Stimulated activated CD4-positive, alpha-beta T cell treated with anti-CD3 and anti-CD28 coated beads, Interleukin-12 subunit alpha, Interleukin-12 subunit beta, amount 100 ng/mL, for 4 hours (primary cell): Measurements from ENCODE around the gene FREM1.

ENCODE experiments used
- DNase-seq: peaks from one replicate; pipeline ENCODE4 v3.0.0-alpha.2; 2020

The FREM1 gene

DNA sequence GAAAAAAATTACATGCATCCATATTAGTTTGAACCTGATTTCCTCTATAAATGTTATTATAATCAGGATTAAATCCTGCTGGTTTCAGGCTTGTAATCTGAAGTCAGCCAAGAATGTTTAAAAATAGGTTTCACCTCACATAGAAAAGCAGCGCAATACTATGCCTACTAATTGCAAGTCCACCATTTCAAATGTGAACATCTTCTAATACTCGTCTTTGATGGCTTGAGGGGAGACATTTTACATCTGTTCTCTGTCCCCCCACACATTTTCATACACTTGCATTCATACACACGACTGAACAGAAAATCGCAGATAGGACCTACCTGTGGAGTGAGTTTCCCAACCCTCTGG, 41.8 kb downstream of the FREM1 start:
- no peak for DNase-seq

DNA sequence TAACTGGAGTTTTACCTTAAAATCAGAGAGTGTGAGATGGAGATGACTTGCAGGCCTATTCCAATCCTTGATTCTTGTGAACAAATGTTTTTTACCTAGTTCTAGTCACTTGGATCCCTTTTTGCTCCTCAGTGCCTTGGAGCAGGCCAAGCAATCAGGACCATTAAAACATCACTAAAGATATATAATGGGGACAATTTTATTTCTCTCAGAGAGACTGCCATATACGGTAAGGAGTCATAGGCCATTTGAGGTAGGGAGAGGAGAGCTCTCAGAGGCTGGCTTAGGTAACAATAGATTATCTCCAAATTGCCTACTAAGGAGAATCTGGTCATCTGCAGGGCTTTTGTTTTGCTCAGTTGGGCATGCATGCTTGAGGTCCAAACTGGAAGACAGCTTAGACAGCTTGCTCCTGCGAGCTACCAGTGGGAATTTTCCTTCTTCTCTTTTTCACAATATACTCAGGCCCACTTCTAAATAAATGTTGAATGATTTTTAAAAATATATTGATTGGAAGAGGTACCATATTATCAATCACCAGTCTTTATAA, 44.0 kb downstream of the FREM1 start:
- DNase-seq, result no peak

DNA sequence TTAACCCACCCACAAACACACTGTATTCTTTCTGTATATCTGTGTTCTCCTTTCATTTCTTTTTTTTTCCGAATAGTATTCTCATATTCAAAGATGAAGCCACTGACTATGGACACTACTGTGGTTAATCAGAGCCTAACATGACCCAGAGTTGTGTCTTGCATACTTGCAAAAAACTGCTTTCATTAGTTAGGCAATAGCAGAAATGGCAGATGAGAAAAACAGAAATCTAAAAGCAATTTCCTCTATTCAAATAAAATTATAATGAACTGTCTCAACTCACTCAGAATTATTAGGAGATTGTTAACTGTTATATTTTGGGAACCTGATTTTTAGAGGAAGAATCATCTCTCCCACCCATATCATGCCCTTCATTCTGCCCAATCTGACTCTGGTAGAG, 45.9 kb downstream of the FREM1 start:
- DNase-seq, result no peak

DNA sequence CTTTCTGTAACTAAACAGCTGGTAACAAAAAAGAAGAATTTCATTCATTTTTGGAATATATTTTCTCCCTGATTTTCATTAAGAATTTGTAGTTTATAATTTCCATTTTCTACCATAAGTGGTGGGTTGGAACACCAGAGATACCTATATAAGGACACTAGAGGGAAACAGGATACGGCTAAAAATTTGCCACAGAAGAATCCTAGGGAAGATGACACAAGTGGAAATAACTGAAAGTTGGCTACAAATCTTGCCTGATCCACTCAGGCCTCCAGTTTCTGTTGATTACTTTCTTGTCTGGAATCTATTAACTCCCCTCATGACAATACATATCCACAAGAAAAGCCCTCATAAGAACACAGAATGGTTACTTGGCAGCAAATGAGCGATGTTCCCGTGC, 46.8 kb downstream of the FREM1 start:
- no peak for DNase-seq

DNA sequence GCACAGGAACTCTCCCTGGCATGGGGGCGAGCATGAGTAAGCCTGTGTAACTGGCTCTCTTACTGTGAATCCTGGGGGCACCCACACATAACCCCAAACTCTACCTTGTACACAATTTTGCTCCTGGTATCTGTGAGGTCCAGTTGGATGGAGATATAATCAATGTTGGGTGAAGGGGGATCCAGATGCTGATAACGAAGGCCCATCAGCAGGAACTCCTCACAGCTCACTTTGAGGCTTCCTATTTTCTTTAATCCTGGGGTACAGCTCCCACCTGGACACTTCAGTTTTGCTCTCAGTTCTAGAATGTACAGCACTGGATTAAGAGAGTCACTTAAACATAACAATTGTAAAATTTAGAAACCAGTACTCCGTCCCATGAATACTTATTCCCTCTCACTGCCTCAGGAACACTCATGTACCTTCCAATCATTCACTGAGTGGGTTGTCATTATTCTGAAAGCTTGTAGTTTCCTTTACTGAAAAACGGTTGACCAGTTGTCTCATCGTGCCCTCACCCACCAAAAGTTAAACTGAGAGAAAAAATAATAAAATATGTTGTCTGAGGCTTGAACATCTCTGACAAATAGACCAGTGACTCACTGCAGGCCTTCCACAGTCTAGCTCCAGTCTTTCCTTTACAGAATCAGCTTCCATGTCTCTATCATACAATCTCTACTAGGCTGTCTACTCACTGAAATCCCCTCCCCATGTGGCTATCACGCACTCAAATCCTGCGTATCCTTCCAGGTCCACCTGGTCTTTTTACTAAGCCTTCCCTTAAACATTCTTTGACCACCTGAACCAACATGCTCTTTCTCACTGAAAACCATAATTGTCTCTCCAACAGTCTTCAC, 52.6 kb downstream of the FREM1 start:
- no peak for DNase-seq

DNA sequence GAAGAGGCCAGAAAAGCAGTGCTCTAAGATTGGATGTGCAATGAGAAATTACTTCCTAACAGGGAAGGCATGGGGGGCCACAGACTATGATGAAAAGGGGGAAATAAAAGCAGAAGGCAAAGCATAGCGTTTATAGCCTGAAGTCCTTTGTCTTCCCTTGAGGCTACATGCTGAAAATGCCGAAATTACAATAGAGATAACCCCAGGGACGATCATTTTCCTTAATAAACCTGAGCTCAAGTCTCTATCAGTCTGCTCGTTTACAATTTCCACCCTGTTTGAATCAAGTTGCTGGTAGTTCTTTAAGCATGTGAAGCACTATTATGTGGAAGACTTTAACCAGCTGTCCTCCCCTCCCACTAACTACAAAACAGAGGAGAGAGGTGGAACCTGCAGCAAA, 60.4 kb downstream of the FREM1 start:
- no peak for DNase-seq

DNA sequence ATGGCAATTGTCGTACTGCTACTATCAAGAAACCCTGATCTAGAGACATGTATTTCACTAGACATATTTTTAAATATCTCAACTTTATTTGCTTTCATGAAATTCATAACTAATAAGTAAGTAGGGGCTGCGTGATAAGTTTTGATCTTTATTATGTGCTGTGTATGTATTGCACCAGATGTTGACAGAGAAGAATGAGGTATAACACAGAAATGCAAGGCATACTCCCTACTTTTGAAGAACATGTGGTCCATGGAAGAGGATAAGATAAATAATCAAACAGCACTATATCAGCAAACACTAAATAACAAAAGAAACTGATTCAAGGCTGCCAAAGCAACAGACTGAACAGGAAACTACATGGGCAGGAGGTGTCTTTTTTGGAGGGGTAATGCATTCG, 60.9 kb downstream of the FREM1 start:
- DNase-seq, result no peak

DNA sequence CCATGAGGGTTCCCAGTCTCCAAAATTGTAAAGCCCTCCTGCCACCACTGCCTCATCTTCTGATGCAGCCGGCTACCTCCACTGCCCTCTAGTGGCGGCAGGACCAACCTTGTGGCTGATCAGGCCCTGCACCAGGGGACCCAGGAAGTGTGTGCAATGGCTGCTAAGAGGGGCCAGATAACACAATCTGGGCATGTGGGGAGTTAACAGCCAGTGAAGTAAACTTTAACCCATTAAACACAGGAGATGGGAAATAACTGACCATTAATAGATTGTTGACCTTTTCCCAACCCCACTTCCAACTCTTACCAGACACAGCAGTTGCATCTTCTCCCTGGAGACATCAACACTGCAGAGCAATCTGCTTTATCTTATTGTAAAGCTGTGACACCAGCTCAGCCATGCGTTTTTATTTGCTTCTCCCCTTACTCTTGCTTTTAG, 63.3 kb downstream of the FREM1 start:
- peak; percentile 55 for DNase-seq

DNA sequence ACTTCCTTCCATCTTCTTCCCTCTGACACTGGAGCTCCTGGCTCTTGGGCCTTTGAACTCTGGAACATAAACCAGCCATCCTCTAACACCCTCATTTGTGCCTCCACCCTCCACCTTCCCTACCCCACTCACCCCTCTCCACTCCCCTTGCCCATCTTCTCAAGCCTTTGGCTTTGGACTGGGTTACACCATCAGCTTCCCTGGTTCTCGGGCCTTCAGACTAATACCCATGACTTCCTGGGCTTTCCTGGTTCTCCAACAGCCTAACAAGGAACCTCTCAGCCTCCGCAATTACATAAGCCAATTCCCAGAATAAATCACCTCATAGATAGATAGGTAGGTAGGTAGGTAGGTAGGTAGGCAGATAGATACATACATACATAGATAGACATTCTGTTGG, 67.1 kb downstream of the FREM1 start:
- DNase-seq, result no peak

DNA sequence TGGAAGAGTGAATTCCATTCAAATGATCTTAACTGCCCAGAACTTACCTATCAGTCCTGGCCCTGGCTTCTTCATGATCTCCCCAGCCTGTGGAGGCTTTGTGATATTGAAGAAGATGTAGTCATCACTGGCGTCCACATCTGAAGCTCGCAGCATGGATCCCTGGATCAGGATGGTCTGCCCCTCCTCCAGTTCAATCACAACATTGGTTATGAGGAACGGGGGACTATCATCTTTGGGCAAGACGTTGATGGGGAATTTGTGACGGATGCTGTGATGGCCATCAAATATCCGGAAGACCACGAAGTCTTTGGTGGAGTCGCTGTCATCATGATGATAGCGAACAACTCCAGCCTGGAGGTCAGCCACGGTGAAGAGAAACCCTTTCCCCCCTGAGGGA, 68.0 kb downstream of the FREM1 start:
- DNase-seq, result no peak

DNA sequence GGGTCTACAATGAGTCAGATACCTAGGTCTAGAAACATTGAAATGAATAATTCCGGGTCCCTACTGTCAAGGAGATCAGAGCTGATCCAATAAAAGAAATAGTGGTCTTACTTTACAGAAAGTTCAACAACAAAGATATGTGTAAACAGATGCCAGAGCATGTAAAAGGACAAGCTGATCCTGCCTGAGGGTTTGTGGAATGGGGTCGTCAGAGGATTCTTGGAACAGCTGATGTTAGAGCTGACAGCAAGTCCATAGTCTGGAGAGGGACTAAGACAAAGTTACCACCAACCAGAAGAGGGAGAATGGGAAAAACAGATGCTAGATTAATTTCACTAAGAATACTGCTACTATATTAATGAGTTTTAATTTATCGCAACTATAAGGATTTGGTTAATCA, 71.5 kb downstream of the FREM1 start:
- DNase-seq, result no peak

DNA sequence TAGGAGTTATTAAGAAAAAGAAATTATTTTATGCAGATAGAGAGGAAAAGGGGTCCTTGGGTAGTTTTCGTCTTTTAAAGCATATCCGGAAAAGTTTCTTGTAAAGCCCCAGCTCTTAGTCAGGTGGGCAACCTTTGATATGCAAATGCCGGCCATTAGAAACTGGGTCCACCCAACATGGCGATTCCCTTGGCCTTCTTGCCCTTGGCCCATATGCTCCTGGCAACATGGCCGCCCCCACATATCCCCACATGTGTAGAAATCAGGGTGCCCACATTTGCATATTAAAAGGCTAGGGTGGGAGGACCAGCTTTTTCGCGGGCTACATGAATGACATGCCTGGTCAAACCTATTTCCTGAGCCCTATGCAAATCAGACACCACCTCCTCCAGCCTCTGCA, 73.3 kb downstream of the FREM1 start:
- DNase-seq, result no peak

DNA sequence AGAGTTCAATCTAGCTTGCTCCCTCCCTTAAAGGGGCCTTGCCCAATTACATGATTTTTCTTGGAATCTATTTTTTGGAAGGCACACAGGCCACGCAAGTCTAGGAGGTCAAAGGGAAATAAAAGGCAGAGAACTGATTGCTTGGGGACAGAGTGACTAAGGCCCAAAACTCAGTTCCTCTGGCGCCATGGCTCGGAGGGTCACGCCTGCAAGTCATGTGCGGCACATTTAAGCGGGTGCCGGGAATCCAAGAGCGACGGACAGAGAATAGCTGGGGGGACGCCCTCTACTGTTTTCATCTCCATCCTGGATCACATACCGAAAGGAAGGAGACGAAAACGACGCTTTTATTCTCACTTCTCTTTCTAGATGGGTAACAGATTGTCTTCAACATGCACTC, 78.6 kb downstream of the FREM1 start:
- DNase-seq, result no peak

DNA sequence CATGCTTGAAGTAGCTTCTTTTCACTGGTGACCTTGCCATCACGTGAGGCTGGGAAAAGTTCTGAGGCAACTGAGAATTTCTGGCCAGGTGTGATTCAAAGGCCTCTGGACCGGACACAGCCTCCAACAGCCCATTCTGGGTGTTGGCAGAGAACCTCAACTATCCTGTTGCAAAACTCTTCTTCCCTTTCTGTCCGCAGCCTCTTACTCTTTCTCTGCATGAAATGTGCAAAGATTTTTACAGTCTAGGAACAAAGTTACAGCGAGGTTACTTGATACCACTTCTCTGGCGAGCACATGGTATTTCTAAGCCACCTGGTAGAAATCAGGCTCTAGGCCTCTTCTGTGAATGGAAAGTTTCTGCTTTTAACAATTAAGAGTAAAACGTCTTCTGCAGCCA, 79.2 kb downstream of the FREM1 start:
- DNase-seq, result no peak

DNA sequence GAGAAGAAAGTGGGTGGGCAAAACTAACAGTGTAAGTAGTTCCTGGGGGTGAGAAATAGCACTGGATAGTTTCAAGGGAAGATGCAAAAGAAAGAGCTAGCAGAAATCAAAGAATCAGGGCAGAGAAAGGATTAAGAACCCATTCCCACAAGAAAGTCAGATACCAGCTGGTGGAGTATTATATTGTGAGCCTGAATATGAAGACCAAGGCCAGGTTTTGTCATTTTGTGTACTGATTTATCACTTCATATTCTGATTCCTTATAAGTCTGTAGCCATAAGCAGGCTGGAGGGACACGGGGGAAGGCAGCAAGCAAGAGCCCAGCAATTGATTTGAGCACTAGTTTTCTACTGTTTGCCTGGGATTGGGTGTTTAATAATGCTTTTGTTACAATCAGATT, 80.2 kb downstream of the FREM1 start:
- no peak for DNase-seq

DNA sequence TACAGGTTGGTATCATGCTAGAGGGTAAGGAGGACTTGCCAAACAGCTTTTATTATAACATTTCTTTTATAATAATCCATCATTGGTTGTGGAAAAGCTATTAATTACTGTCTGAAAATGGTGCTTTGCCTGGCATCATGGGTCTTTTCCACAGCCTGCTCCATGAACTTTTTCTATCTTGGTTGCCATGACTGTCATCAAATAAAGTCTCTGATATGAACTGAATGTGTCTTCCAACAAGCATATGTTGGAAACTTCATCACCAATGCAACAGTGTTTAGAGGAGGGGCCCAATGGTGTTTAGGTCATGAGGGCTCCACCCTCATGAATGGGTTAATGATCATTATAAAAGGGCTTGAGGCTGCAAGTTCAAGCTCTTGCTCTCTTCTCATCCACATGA, 81.0 kb downstream of the FREM1 start:
- no peak for DNase-seq

DNA sequence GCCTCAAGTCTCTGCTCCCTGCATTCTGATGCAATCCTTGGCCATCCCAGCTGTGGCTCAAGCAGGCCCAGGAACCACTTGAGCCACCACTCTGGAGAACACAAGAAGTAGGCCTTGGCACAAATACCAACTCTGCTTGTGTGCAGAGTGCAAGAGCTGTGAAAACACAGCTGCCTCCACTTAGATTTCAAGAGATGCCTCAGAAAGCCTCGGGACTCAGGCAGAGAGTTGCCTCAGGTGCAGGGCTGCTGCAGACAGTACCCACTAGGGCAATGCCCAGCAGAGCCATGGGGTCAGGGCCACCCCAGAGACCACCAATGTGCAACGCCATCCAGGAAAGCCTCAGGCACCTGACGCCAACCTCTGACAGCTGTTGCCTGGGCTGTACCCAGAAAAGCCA, 82.4 kb downstream of the FREM1 start:
- no peak for DNase-seq

DNA sequence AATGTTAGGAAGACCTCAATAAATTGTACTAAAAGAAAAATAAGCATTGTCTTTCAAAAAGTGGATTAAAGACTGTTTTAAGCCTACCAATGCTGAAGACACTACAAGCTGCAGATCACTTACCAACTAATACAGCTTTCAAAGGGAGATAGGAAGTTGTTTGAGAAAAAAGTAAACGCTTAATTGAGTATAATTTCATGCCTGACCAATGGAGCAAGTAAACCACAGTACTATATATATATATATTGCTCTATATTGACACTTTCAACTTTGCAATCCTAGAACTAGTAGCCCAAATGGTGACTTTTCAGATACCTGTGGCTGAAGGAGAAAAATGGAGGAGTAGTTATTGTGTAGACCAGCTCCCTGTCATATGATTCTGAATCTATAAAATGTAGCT, 85.7 kb downstream of the FREM1 start:
- DNase-seq, result no peak

DNA sequence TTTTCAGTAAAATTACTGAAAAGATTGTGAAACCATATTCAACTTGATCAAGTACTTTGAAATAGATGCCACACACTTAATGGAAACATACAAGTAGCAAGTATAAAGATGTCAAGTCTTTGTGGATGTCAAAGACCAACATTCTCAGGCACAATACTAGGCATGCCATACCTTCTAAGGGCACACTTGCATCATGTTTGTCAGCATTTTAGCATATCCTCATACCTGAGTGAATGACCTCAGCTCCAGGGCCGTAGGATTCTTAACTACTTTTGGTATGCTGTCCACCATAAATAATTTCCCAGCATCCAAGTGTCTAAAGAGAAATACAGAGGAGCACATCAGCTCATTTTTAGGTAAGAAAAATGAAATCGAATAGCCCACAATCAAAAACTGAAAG, 86.4 kb downstream of the FREM1 start:
- DNase-seq, result no peak

DNA sequence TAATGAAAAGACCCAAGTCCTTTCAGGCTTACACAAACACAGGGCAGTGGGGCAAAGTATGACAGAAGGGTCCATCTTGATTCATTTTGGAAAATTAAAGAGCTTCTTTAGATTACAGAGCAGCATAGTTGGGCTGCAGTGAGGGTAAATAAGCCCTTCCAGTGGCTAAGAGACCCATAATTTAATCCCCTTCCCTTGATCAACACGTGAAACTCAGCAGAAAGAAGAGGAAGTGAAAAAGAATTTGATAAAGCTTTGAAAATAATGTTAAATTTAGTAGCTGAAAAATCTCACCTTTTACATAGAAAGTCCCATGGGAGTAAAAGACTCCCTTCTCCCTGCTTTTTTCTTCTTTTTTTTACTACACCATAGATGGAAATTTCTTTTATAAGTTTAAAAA, 87.6 kb downstream of the FREM1 start:
- DNase-seq, result no peak

DNA sequence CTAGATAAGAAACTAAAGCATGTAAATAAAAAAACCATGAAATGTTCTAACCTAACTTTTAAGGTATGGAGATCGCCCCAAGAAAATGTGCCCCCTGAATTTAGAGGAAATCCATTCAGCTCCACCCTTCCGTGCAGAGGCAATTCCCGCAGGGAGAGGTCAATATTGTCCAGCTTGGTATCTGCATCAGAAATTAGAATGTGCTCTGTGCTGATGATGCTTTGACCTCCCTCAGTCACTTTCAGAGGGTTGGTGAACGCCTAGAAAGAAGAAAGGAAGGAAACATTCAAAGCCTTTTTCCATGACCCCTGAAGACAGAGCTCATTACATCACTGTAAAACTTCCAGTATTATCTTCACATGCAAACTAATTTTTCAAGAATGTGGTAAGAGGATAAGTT, 91.0 kb downstream of the FREM1 start:
- no peak for DNase-seq

DNA sequence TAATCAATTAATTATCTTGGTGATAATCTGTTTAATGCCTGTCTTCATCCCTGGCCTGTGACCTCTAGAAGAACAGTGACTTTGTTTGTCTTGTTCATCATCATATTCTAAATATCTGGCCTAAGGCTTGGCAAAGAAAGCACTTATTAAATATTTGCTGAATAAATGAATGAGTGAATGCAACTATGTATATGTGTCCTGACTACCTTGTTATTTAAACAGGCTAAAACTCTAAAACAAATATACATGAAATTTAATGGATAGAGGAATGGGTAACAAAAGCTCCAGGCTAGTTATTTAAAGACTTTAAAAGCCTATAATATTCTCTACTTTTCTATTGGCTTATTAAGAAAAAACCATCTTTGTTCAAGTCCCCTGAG, 96.0 kb downstream of the FREM1 start:
- DNase-seq, result no peak

DNA sequence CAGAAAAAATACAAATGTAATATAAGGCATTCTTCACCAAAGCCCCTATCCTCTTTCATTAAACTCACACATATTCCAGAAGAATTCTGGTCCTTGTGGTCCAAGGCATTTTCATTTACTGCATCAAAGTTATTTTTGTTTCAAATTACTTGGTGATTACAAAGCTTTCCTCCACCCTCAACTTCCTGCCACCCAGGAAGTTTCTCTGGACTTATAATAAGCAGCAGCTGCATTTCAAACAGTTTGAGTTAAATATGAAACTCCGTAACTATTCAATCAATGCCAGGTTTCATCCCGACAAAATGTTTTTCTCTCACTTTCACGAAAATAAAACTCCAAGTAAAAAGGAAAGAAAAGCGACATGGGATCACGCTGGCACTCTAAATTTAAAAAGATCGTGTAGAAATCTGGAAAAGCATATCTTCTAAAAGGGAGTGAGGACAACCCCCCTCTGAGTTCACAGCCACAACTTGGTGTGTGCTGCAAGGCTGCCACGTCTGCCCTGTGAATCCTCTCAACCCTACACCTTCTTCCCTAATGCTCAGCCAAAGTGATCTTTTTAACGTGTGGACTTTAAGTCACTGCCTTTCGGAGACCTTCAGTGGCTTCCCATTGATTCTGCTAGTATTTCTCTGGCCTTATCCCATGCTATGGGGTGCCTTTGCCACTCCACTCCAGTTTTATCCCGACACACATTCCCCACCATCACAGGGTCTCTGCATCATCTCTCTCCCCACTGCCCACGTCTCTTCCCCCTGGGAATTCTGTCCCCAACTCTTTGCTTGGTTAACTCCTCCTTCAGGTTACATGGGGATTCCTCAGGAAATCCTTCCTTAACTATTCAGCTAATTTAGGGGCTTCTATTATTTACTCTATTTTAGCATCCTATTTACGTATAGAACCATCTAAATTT, 96.6 kb downstream of the FREM1 start:
- DNase-seq, result no peak

DNA sequence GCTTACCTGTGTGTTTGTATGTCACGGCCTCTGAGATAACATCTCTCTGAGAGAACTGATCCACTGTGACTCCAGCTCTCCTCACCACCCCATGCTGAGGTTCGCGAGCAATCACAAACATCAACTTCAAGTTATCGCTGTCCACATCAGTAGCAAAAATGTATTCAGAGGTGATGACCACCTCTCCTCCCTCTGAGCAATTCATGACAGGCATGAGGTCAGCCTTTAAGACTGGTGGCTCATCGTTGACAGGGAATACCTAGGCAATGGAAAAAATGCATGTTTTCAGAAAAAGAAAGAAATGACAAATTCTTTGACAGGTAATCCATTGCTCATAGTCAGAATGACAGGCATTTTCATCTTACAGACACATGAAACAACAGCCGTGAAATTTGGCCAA, 97.4 kb downstream of the FREM1 start:
- DNase-seq, result no peak
